Parathyroid adenoma (tissue), 2 donors: Measurements from ENCODE around the gene NPAS3.

Source experiments
- H2AFZ ChIP-seq: fragments of 300-600 bp; sonication (generic); one replicate; pipeline ENCODE4 v1.7.0; 2017; ENCODE audit warnings: antibody characterized with exemption, mild to moderate bottlenecking
- H3K27ac ChIP-seq: fragments of 300-600 bp; sonication (generic); one replicate; pipeline ENCODE4 v1.7.0; 2017
- H3K27me3 ChIP-seq: fragments of 300-600 bp; sonication (generic); one replicate; pipeline ENCODE4 v1.7.0; 2017; ENCODE audit warnings: low read length; ENCODE audit not compliant: control insufficient read depth, insufficient read depth
- H3K36me3 ChIP-seq: fragments of 300-600 bp; sonication (generic); one replicate; pipeline ENCODE4 v1.7.0; 2017; ENCODE audit warnings: low read length; ENCODE audit not compliant: control insufficient read depth, insufficient read depth
- H3K4me1 ChIP-seq: fragments of 300-600 bp; sonication (generic); one replicate; pipeline ENCODE4 v1.7.0; 2017; ENCODE audit warnings: control low read depth
- H3K4me2 ChIP-seq: fragments of 300-600 bp; sonication (generic); one replicate; pipeline ENCODE4 v1.7.0; 2017; ENCODE audit warnings: low read length
- H3K4me3 ChIP-seq: fragments of 300-600 bp; sonication (generic); one replicate; pipeline ENCODE4 v1.7.0; 2017; ENCODE audit warnings: low read depth, low read length
- H3K79me2 ChIP-seq: fragments of 300-600 bp; sonication (generic); one replicate; pipeline ENCODE4 v1.7.0; 2017; ENCODE audit warnings: control low read depth
- H3K9ac ChIP-seq: fragments of 300-600 bp; sonication (generic); one replicate; pipeline ENCODE4 v1.7.0; 2017; ENCODE audit warnings: mild to moderate bottlenecking
- H3K9me3 ChIP-seq: fragments of 300-600 bp; sonication (generic); one replicate; pipeline ENCODE4 v1.7.0; 2017; ENCODE audit warnings: low read length; ENCODE audit not compliant: control insufficient read depth
- CTCF ChIP-seq: fragments of 300-600 bp; sonication (generic); IDR thresholded peaks from one replicate; pipeline ENCODE4 v1.7.0; 2017; ENCODE audit warnings: antibody characterized with exemption, mild to moderate bottlenecking
- donor health status: primary hyperparathyroidism.

The NPAS3 gene

GRCh38 chr14:33375196-33375595 lies 436.5 kb downstream of the NPAS3 start:
- Histone ChIP-seq H3K4me1 (no peaks in the 10 kb centered on the region), H3K36me3 (no peaks in the 10 kb centered on the region), H3K79me2 (no peaks in the 10 kb centered on the region), H3K9me3 (no peaks in the 10 kb centered on the region), H2AFZ (no peak overlapping the region), H3K4me2 (no peak overlapping the region), H3K27me3 (no peaks in the 10 kb centered on the region), H3K27ac (no peak overlapping the region), H3K4me3 (no peak overlapping the region), H3K9ac (no peak overlapping the region)
- no peak for TF ChIP-seq CTCF

DNA sequence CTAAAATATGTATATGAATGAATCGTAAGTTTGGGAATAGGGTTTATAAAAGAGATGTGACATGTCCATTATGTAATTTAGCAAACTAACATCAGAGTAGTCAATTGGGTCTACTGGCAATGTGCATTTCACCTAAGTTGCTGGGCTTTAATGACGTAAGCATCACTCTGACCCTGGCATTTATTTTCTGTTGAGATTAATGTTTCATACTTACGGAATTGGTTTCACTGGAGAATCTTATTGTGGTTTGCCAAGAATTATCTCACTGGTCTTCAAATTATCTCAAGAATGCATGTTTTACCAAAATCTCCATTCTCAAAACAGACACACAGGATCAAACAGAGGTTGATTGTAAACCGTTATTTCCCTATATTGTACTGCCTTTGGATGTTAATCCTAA lies 437.1 kb downstream of the NPAS3 start:
- Histone ChIP-seq H3K4me3 (no peak overlapping the region), H3K4me1 (no peaks in the 10 kb centered on the region), H3K9ac (no peak overlapping the region), H2AFZ (no peak overlapping the region), H3K36me3 (no peaks in the 10 kb centered on the region), H3K9me3 (no peaks in the 10 kb centered on the region), H3K4me2 (no peak overlapping the region), H3K27me3 (no peaks in the 10 kb centered on the region), H3K79me2 (no peaks in the 10 kb centered on the region), H3K27ac (no peak overlapping the region)
- no peak for TF ChIP-seq CTCF

- Histone ChIP-seq H3K4me3 (no peak overlapping the region), H3K36me3 (no peaks in the 10 kb centered on the region), H3K9ac (no peak overlapping the region)
Observed at GRCh38 chr14:33376510-33376909, 437.8 kb downstream of the NPAS3 start.

GRCh38 chr14:33377596-33378390 lies 439.1 kb downstream of the NPAS3 start:
- H3K27ac ChIP-seq: no peak overlapping the region
- H3K9me3 ChIP-seq: no peaks in the 10 kb centered on the region
- no peak overlapping the region for H3K4me3 ChIP-seq
- no peak overlapping the region for H2AFZ ChIP-seq
- no peaks in the 10 kb centered on the region for H3K79me2 ChIP-seq
- TF ChIP-seq CTCF: no peak
- H3K4me1 ChIP-seq: no peaks in the 10 kb centered on the region
- H3K27me3 ChIP-seq: no peaks in the 10 kb centered on the region
- H3K36me3 ChIP-seq: no peaks in the 10 kb centered on the region
- H3K4me2 ChIP-seq: no peak overlapping the region
- H3K9ac ChIP-seq: no peak overlapping the region

More at GRCh38 chr14:33376510-33376909, 437.8 kb downstream of the NPAS3 start:
- no peak overlapping the region for H2AFZ ChIP-seq
- H3K79me2 ChIP-seq: no peaks in the 10 kb centered on the region
- H3K27me3 ChIP-seq: no peaks in the 10 kb centered on the region
- no peaks in the 10 kb centered on the region for H3K9me3 ChIP-seq
- H3K27ac ChIP-seq: no peak overlapping the region
- H3K4me2 ChIP-seq: no peak overlapping the region
- no peak for TF ChIP-seq CTCF
- no peaks in the 10 kb centered on the region for H3K4me1 ChIP-seq

DNA sequence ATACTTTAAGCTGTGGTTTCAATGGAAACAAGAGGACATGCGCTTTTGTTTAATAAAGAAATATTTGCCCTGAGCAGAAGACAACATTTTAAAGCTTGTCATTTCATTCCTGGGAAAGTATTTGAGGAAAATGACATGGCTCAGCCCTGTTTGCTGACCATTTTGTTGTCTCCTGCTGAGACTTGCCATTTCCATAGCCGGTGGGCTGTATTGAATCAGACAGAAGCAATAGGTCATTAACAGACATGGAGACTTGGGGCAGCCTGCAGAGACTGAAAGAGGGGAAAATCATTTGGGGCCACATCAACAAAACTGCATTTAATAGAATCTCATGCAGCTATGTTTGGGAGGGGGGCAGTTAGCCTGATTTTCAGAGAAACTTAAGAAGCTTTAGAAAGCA lies 443.0 kb downstream of the NPAS3 start:
- Histone ChIP-seq H3K36me3 (no peaks in the 10 kb centered on the region), H3K4me1 (no peaks in the 10 kb centered on the region), H3K4me2 (no peak overlapping the region), H3K79me2 (no peaks in the 10 kb centered on the region), H3K9me3 (no peaks in the 10 kb centered on the region), H3K4me3 (no peak overlapping the region), H3K9ac (no peak overlapping the region), H3K27me3 (no peaks in the 10 kb centered on the region), H2AFZ (no peak overlapping the region), H3K27ac (no peak overlapping the region)
- no peak for TF ChIP-seq CTCF
